GM19238 (cell line): ENCODE results near the gene LY9.

Experiments used
- DNase-seq: peaks from one replicate; pipeline ENCODE4 v3.0.0; 2011; ENCODE audit warnings: low spot score; ENCODE audit not compliant: insufficient read length

LY9 gene, protein sequence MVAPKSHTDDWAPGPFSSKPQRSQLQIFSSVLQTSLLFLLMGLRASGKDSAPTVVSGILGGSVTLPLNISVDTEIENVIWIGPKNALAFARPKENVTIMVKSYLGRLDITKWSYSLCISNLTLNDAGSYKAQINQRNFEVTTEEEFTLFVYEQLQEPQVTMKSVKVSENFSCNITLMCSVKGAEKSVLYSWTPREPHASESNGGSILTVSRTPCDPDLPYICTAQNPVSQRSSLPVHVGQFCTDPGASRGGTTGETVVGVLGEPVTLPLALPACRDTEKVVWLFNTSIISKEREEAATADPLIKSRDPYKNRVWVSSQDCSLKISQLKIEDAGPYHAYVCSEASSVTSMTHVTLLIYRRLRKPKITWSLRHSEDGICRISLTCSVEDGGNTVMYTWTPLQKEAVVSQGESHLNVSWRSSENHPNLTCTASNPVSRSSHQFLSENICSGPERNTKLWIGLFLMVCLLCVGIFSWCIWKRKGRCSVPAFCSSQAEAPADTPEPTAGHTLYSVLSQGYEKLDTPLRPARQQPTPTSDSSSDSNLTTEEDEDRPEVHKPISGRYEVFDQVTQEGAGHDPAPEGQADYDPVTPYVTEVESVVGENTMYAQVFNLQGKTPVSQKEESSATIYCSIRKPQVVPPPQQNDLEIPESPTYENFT

DNA sequence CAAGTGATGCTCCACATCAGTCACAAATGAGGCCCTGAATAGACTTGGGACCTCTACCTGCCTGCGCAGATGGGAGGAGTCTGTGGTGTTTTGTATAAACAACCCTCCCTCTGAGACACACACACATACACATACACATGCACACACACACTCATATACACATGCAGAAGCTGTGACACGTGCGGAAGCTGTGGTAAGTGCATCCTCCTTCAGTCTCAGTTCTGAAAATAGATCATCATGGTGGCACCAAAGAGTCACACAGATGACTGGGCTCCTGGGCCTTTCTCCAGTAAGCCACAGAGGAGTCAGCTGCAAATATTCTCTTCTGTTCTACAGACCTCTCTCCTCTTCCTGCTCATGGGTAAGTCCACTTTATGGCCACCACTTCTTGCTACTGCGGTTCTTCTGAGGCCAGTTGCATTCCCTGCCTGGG is at the start of gene LY9:
TSS of gene LY9 (plus strand) at position 224 of the 433 bp plus-strand sequence. CDS start at position 238, 14 bp downstream.
- DNase-seq = peak; percentile 55

DNA sequence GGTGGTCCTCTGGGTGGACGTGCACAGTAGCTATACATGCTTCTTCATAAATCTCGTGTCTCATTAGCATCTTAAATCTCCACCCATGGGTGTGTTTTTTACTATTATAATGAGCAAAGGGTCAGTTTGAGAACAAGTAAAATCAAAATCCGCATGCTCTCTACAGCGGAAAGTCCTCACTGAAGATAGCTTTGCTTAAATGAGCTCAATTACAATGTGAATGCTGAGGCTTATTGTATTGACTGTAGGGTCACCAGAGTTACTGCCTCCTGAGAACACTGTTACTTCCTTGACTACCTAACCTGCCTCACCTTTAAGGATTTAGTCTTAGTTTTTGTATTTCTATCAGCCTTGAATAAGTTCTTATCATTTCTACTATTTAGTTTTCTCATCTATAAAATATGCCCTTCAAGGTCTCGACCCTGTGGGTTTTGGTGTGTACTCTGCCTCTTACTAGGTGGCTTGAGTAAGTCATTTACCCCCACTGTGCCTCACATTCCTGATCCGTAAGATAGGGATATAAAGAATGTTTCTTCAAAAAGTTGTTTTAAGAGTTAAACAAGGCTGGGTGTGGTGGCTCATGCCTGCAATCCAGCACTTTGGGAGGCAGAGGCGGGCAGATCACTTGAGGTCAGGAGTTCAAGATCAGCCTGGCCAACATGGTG is 49.0 kb upstream of the LY9 start:
- no peak for DNase-seq

DNA sequence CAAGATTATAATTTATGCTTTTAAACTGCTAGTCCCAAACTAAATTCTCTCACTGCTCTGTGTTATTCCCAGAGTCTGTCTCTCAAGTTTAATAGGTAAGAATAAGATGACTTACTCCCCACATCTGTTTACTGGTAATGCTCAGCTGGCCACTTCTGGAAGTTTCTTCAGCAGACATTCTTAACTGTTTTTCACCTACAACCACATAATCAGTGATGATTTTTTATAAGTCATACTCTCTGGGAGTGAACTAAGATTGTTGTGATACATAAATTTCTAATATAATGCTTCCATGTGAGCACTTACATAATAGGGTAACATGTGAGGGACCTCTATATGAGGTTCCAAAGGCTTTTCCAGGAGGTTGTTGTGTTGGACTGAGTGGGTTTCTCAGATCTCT is 48.3 kb upstream of the LY9 start:
- DNase-seq = no peak

DNA sequence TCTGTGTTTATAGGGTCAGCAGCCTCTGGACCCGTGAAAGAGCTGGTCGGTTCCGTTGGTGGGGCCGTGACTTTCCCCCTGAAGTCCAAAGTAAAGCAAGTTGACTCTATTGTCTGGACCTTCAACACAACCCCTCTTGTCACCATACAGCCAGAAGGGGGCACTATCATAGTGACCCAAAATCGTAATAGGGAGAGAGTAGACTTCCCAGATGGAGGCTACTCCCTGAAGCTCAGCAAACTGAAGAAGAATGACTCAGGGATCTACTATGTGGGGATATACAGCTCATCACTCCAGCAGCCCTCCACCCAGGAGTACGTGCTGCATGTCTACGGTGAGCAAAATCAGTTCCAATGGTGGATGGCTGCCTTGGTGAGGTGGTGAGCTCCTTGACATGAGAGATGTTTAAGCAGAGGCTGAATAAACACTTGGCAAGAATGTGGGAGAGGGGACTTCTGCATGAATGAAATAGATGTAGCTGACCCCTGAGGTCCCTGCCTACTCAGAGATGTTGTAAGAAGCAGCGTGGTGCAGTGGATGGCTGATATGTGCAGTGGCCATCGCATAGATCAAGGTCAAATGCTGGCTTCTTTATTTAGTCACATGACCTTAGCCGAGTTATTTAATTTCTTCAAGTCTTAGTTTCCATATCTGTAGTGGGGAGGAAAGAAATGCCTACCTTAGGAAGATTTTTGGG is 47.6 kb upstream of the LY9 start:
- DNase-seq = no peak

DNA sequence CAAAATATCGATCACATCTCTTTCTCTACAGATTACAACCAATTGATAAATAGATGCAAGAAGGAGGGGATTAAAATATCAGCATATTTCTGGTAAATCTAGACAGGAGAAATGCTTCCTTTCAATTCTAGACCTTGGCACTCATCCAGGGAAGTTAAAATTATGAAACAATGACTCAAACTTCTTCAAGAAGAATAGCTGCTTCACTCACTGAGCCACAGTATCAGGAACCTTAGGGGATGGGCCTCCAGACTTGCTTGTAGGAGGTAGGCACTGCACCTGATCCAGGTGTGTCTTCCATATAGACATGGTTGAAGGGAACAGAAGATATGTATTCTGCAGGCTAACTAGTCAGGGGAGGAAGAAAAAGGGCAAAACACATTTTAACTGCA is 47.1 kb upstream of the LY9 start:
- DNase-seq = no peak

DNA sequence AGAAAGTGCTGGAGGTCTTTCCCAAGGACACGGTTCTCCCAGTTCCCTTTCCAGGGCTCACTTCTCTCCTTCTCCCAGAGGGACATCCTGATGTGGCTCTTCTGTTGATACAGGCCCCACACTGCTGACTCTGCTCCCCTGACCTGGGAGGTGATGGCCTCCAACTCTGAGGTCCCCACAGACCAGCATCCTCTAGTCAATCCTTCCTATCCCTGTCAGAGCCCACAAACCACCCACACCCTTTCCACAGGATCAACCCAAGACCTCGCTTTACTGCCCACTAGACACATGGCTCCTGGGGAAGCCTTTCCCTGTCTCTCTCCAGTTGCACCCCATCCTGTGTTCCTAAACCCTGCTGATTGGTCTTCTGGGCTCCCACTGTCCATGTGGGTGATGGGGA is 45.4 kb upstream of the LY9 start:
- no peak for DNase-seq

DNA sequence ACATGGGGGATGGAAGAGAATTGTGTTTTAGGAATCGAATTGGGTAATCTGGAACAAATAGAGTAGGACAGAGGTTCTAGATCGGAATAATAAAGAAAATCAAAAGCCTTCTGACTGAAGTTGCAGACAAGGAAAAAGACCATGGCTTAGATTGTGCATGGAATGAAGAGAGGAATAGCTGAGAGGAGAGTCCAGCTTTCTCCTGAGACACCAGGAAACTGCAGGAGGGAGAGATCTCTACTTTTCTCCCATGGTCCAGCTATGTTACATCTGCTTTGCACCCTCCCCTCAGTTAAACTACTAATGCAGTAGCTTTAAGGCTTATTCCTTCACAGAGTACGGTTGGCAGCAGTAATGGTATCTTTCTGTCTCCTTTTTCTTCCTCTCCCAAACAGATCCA is 43.6 kb upstream of the LY9 start:
- DNase-seq = no peak

DNA sequence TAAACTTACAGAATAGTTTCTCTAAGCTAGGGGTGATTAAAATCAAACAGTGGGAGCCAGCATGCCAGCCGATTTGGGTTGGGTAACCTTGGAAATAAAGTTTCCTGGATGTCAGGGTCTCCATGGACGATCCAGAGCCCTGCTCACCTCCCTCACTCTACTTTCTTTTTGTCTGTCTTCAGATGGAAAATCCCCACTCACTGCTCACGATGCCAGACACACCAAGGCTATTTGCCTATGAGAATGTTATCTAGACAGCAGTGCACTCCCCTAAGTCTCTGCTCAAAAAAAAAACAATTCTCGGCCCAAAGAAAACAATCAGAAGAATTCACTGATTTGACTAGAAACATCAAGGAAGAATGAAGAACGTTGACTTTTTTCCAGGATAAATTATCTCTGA is 43.0 kb upstream of the LY9 start:
- no peak for DNase-seq

DNA sequence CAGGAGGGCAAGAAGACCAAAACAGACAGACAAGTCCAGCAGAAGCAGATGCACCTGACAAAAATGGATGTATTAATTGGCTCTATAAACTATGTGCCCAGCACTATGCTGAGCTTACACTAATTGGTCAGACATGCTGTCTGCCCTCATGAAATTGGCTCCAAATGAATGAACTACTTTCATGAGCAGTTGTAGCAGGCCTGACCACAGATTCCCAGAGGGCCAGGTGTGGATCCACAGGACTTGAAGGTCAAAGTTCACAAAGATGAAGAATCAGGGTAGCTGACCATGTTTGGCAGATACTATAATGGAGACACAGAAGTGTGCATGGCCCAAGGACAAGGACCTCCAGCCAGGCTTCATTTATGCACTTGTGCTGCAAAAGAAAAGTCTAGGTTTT is 42.4 kb upstream of the LY9 start:
- no peak for DNase-seq

DNA sequence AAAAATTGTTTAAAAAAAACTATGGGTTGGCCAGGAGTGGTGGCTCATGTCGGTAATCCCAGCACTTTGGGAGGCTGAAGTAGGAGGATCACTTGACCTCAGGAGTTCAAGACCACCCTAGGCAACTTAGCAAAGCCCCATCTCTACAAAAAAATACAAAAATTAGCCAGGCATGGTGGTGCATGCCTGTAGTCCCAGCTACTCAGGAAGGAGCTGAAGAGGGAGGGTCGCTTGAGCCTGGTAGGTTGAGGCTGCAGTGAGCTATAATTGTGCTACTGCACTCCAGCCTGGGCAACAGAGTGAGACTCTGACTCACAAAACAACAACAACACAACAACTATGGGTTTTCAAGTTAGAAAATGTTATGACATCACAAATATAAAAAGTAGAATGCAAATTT is 40.5 kb upstream of the LY9 start:
- DNase-seq = no peak

DNA sequence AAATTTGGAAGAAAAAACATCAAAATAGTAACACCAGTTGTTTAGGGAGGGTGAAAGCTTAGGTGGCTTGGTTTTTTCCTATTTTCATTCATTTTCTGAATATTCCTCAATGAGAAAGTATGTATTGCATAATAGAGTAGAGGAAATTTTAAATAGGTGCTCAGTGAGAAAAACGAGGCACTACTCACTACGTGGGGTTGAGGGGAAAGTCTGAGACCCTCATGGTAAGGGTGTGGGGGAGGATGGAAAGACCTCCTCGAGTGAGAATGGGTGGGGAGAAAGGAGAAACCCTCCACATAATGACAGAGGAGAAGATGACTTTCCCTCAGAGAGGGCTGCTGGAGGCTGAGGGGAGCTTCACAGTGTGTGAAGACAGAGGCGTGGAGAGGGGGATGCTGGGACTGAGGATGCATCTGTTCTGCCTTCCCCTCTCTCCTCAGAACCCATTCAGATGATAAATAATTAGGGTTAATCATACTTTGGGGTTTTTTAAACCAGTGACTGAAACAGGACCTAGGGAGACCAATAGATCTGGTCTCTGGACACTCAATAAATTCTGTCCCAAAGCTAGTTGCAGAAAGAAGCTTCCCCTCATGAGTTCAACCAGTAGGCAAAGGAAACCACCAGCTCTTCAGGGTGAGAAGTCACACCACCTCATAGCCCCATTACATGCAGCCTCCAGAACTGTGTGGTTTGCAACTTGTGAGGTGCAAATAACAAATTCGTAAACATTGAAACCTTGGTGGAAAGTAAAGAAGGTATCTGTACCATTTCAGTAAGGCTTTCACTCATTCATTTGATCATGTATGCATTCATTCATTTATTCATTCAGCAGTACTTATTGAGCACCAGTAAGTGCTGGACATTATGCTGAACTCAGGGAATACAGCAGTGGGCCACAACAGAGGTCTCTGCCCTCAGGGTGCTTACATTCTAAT is 39.8 kb upstream of the LY9 start:
- DNase-seq = no peak

DNA sequence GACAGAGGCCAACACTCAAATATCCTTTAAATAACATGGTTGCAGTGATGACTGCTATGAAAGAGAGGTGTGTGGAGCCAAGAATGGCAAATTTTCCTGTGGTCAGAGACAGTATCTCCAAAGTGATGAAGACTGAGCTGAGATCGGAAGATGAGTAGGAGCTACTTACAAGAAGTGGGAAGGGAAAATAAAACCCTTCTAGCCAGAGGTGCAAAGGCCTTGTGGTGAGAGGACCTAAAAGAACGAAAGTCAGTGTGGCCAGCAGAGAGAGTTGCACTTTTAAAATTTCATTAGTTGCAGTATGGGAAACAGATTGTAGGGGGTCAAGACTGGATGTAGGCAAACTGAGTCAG is 39.1 kb upstream of the LY9 start:
- no peak for DNase-seq

DNA sequence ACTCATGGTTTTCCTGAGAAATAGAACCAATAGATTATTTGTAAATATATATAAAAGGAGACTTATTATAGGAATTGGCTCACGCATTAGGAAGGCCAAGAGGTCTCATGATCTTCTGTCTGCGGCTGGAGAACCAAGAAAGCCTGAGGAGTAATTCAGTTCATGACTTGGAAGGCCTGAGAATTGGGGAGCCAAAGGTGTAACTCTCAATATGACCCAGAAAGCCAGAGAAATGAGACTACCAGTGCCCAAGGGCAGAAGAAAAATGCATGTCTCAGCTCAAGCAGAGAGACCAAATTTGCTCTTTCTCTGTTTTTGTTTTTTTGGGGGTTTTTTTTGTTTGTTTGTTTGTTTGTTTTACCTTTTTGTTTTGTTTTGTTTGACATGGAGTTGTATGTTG is 37.5 kb upstream of the LY9 start:
- no peak for DNase-seq

DNA sequence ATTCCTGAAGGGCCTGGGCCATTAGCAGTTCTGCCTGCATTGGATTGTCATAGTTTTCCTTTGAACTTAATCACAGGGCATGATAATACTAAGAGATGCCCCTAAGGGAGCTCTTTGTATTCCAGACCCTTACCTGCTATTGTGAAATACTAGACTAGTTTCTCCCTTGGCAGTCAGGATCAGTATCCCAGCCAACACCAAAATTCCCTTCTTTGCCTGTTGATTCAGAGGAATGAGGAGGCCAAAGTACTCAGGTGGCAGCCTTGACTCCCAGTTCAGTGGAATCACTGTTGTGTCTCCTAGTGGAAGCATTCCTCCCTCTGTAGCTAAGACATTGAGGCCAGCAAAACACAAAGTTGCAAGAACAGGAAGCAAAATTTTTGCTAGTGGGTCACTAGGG is 36.2 kb upstream of the LY9 start:
- no peak for DNase-seq

DNA sequence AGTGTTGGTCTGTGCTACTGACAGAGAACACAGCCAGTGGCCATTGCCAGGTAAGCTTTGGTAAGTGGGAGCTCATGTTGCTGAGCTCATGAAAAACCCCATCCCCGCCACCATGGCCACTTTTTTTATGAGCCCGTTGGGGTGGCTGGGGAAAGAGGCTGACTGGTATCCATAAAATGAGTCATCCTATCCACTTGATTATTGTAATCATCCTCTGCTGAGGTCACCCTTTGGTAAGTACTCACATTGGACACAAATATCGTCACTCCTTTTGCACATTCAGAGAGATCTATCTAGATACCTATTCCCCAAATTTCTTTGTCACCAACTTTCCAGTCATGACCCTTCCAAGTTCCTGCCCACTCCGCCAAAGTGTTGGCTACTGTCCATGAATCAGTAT is 34.9 kb upstream of the LY9 start:
- no peak for DNase-seq

DNA sequence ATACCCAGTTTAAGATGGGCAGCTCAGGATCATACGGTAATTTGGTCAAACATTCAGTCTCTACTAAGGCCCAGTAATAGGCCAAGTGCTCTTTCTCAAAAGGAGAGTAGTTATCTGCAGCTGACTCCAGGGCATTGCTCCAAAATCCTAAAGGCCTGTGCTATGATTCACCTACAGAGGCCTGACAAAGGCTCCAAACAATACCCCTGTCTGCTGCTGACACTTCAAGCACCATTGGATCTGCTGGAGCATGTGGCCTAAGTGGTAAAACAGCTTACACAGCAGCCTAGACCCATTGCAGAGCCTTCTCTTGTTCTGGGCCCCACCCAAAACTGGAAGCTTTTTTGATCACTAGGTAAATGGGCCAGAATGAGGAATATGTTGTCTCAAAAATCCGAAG is 34.1 kb upstream of the LY9 start:
- DNase-seq = no peak

DNA sequence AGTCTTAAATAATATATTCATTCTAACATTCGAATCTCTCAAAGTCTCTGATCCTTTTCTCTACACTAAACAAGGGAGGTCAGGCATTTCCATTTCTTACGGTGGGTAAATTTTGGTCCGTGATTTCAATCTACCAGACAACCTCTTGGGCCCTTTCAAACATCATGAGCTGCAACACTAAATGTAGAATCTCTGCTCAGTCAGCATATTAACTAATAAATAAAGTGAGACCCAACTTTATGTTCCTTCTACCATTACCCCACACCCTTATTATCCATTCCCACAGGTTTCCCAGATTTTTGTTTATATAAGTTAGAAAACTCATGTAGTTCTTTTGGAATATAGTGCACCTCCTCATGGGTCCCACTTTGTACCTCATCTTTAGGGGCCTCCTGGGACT is 32.0 kb upstream of the LY9 start:
- no peak for DNase-seq

DNA sequence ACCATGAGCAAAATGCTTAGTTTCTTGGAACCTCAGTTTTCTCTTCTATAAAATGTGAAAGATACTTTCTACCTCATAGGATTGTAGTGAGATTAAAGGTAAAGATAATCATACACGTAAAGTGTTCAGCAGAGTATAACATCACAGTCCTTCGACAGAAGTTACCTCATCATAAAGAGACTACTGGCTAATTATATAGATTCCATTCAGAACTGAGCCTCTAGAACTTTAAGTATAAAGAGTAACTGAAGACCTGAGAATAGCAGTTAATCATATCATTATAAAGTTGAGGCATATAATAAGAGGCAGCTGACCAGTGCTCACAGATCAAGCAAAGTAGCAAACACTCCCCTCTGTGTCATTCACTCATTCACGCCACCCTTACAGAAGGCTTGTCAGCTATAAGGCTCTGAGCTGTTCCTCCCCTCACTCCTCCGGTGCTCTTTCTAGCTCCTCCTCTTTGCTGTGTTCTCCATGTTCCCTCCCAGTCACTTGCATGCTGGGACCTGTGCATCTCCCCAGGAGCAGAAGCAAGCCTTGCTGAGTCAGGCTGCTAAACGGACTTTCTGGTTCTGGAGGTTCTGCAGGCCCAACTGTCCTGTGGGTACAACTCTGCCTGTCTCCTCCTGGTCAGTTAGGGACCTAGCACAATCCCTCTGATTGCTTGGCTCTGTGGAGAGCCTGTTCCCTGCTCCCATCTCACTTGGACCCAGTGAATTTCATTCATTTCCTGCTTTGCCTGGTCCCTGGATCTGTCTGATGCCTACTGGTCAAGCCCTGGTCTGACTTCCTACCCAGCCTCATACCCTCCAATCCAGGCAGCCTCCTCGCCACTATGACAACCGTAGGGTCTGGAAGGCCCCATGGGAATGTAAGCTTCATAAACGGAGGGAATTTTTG is 28.3 kb upstream of the LY9 start:
- no peak for DNase-seq

DNA sequence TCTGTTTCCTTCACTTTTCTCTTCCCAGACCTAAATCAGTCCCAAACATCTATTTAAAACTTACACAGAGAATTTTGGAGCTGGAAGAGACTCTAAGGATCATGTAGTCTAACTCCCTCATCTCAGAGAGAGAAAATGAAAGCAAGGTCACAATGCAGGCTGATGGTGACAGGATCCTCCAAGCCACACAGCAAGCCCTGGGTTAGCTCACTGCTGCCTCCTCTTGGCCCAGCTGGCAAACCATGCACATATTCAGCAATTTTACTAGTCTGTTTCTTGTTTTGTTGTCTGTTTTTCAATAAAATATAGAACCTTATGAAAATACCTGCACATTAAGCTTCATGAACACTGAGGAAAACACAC is 27.7 kb upstream of the LY9 start:
- DNase-seq = peak; percentile 56

DNA sequence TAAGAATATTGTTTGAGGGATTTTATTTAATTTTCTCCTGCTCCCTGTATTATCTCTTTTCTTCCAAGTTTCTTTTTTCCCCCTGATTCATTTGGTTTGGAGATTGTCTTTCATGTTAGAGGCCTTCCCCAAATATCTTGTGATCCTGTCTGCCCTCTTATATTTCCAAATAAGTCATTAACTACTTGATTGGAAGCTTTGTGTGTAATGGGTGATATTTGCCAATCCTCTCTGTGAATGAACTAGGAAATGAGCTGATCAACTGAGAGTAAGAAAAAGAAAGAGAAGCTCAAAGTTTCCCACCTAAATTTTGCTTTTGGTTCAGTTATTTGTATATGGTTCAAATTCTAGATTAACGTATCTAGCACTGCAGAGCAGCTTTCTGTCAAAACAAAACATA is 23.6 kb upstream of the LY9 start:
- no peak for DNase-seq
